NCI-H460 (cell line): ENCODE measurements around the gene YEATS4. TPM values are rescaled to one million over a fixed set of nuclear protein-coding genes. Genes with fewer than 3 reads are reported as not detected.

Experiments used
- DNase-seq: peaks from one replicate; pipeline ENCODE4 v3.0.0-alpha.2; 2016; ENCODE audit warnings: low read depth; ENCODE audit errors: extremely low read depth
- small RNA-seq, 2 experiments: library from RNA; depleted of rRNA; stranded (forward); fragments of <200 nt; gene quantifications; one replicate each; pipeline ENCODE3, GENCODE V24; 2014
- total RNA-seq: library from RNA; depleted of rRNA; stranded (reverse); fragments of >200 nt; shearing (Covaris generic); gene quantifications from 2 replicates; pipeline ENCODE4 v1.2.3, GENCODE V29; 2014; rRNA removed

The YEATS4 gene
- total RNA-seq, 1 experiment from 2014 or later: 61.5 TPM

DNA sequence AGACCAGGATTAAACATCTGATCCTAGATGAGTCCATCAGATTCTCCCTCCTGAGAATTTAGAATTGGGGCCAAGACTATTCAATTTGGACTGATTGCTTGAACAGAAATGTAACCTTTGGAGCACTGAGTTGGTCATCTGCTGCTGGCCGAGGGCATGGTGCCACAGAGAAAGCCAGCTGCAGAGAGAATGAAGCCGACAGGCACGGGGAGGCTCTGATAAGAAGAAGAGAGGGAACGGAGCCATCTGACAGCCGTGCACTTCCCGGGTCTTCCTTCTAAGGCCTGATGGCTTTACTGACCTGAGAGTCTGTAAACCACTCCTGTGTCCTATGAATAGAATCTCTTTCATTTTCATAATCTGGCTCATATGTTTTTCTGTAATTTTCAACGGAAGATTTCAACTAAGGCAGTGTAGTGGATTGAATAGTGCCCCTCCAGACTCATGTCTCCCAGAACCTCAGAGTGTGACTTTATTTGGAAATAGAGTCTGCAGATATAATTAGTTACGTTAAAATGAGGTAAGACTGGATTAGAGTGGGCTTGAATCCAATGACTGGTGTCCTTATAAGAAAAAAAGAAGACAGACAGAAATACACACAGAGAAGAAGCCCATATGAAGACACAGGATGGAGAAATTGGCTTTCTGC is 71.5 kb downstream of the YEATS4 start:
- DNase-seq: no peak

DNA sequence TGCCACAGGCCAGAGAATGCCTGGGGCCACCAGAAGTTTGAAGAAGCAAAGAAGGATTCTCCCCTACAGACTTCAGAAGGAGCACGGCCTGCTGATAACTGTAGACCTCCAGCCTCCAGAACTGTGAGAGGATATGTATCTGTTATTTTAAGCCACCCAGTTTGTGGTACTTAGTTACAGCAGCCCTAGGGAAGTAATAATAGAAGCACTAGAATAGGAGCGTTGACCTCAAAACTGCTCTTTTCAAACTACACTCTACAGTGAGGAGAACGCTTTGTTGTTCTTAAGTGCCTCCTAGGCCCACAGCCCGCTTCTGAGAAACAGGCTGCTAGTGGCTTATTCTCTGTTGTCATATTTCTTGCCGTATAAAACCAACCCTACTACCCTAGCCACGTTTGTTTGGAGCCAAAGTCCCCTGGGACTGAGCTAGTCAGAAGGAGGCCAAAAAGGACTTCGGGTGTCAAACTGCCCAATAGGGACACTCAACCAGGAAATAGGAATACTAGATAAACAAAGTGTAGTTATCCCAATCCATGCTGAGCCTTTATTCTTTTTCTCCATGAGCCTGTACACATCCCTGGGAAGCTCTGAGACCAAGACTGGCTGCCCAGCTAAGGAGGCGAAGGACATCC is 72.2 kb downstream of the YEATS4 start:
- no peak for DNase-seq

DNA sequence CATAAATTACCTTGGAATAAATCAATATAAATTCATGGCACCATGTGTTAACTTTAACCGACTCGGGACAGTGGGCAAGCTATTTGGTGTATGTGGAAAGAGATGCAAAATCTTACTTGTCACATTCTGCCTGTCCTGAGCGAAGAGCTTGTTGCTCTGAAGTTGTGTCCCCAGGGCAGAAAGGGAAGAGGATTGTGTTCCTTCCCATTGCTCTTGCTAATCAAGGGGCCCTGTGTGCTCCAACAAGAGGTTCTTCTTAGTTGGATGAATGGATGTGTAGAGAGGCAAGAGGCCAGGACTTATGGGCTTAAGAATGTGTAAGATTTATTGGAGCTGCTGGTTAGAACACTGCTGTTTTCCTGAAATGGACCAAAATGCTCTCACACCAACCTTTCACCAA is 74.1 kb downstream of the YEATS4 start:
- DNase-seq: no peak

DNA sequence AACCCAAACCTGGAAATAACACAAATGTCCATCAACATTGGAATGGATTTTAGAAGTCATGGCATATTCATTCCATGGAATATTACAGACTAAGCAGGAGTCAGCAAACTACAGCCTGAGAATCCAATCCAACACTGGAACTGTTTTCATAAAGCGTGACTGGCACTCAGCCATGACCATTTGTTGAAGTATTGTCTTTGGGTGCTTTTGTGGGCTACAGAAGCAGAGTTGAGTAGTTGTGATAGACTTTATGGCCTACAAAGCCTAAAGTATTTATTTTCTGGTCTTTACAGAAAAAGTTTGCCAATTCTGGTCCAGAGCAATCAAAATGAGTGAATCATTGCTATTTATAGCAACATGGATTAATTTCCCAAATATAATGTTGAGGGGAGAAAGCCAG is 76.1 kb downstream of the YEATS4 start:
- no peak for DNase-seq

DNA sequence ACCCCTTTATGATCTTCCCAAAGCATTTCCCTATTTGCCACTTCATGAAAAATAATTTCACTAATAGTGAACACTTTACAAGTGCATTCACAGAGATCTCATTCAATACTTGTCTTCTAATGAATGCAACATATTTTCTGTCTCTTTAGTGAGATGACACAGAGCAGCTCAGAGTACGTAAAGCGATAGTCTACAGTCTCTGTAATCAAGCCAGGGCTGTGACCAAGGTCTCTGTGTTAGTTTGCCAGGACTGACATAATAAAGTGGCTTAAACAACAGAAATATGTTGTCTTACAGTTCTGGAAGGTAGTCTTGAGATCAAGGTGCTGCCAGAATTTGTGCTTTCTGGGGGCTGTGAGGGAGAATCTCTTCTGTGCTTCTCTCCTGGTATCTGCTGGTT is 77.5 kb downstream of the YEATS4 start:
- no peak for DNase-seq

DNA sequence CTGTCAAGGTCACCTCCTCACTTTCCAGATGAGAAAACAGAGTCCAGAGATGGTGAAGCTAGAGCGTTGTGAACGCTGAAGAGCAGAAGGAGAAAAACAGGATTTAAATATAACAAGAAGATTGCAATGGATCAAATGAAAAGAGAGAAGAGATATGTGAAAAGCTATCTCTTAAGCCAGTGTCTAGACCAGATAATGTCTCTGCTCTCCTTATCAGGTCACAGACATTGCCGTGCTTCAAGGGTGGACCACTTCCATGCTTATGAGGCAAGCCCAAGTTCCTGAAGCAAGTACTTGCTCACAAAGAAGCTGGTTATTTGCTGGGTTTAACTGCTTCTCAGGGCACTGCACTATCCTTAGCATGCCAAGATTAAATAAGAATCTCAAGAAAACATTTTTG is 79.0 kb downstream of the YEATS4 start:
- DNase-seq: no peak

DNA sequence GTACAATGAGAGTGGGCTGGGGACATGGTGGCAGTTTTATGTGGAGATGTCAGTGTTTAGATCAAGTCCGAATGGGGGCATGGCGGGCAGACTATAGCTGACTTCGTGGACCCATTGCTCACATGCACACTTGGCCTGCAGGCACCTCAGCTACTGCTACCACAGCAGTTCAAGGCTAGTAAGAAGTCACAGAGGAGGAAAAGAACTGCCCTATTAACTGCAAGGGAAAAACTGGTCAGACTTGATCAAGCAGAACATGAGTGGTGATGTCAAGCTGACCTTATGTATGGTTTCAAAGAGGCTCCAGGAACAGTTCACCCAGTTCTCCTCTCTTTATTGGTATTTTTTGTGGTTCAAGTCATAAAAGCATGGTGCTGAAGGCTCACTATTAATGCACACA is 80.5 kb downstream of the YEATS4 start:
- no peak for DNase-seq

Small RNAs within 50 kb of the gene (small RNA-seq; reads per million reads assigned to genes)
- 0 reads per million in 2 experiments for gene RN7SL804P

Other genes with a start within 250 kb of the YEATS4 start
- gene CPSF6, start 120.2 kb upstream of the YEATS4 start, total RNA-seq: 58.7 and 91.7 TPM in 2 replicates
- 0.57 TPM in 1 of 2 replicates, not detected in the other for gene LYZ, start 11.4 kb upstream of the YEATS4 start, total RNA-seq
- 26.5 and 26.7 TPM in 2 replicates for gene FRS2, start 110.6 kb downstream of the YEATS4 start, total RNA-seq
- 332 and 348 TPM in 2 replicates for gene CCT2, start 225.7 kb downstream of the YEATS4 start, total RNA-seq